Measurements from ENCODE around the gene ZNRF1. TPM values are rescaled to one million over a fixed set of nuclear protein-coding genes. Genes with fewer than 3 reads are reported as not detected.

ZNRF1 gene
- total and polyA plus RNA-seq, 2 donors (not counting 1 experiment from before 2014, with no cell fraction given): 0.27 to 0.76 TPM

DNA sequence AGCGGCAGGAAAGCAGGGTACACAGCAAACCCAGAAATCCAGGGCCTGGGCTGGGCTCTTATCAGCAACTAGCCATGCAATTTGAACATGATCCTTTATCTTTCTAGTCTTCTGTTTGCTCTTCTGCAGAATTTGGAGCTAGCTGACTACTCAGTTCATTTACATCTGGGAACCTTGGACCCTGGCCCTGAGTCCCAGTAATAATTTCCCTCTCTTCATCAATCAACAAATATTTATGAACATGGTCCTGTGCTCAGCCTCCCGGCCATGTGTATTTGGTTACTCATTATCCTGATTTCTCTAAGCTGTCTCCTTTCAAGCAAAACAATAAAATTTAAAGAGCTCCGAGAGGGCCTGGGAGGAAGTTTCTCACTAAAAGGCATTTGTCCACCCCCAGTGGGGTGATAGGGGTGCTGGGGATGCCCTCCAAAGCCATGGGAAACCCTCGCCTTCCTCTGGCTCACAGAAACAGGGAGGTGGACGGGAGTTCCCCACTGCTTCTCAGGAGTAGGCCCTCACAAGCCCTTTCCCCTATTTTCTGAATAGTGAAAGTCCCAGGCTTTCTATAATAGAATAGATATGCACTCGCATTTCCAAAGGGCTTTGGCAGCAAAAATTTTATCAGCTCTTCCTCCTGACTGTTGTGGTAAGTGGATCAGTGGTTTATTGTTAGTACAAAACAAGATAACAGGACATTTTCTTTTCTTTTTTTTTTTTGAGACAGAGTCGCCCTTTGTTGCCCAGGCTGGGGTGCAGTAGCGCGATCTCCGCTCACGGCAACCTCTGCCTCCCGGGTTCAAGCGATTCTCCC, 7.0 kb upstream of the ZNRF1 start:
- Histone ChIP-seq H3K9me3 (ENCODE audit: control extremely low read depth in 1 of 3, control insufficient read depth in 2 of 3, insufficient read depth in 1 of 3, low read length in 2 of 3) (no peaks in the 10 kb centered on the region), H3K9ac (ENCODE audit: low read length) (no peak overlapping the region), H3K27me3 (replicated peaks in 1 of 4; ENCODE audit: control extremely low read depth in 1 of 4, control insufficient read depth in 3 of 4, insufficient read depth in 4 of 4, low read length in 3 of 4) (peaks cover 0 to 17% (median 5%) of the 10 kb centered on the region in 4 experiments), H3K4me1 (ENCODE audit: control insufficient read depth in 2 of 2, insufficient read depth in 2 of 2, low read length in 2 of 2) (no peaks in the 10 kb centered on the region), H4K20me1 (ENCODE audit: control insufficient read depth, insufficient read depth, low read length, poor library complexity, severe bottlenecking) (no peaks in the 10 kb centered on the region), H2AFZ (ENCODE audit: insufficient read depth, low read depth, low read length, poor library complexity, severe bottlenecking) (no peak overlapping the region), H3K4me2 (replicated peaks; ENCODE audit: low read depth, low read length, poor library complexity, severe bottlenecking) (no peak overlapping the region), H3K79me2 (ENCODE audit: control insufficient read depth, insufficient read depth, low read length) (no peaks in the 10 kb centered on the region), H3K27ac (ENCODE audit: low read length in 2 of 2) (no peak overlapping the region), H3K4me3 (ENCODE audit: control extremely low read depth in 1 of 5, extremely low read depth in 1 of 5, insufficient read depth in 1 of 5, low read depth in 2 of 5, low read length in 4 of 5) (no peak overlapping the region), H3K36me3 (replicated peaks in 1 of 2; ENCODE audit: control extremely low read depth in 1 of 2, control insufficient read depth in 1 of 2, extremely low read depth in 1 of 2, insufficient read depth in 2 of 2, low read length in 1 of 2) (no peaks in the 10 kb centered on the region)
- H3K4me1 Mint-ChIP-seq: no peaks in the 10 kb centered on the region
- CTCF ChIA-PET: no interaction called here
- POLR2A ChIA-PET: no interaction called here
- TF ChIP-seq EZH2 (IDR thresholded peaks at IDR 0.05; ENCODE audit: borderline replicate concordance, insufficient read depth, low read depth, low read length, poor library complexity, severe bottlenecking): no peak
- TF ChIP-seq, protein P1, sequence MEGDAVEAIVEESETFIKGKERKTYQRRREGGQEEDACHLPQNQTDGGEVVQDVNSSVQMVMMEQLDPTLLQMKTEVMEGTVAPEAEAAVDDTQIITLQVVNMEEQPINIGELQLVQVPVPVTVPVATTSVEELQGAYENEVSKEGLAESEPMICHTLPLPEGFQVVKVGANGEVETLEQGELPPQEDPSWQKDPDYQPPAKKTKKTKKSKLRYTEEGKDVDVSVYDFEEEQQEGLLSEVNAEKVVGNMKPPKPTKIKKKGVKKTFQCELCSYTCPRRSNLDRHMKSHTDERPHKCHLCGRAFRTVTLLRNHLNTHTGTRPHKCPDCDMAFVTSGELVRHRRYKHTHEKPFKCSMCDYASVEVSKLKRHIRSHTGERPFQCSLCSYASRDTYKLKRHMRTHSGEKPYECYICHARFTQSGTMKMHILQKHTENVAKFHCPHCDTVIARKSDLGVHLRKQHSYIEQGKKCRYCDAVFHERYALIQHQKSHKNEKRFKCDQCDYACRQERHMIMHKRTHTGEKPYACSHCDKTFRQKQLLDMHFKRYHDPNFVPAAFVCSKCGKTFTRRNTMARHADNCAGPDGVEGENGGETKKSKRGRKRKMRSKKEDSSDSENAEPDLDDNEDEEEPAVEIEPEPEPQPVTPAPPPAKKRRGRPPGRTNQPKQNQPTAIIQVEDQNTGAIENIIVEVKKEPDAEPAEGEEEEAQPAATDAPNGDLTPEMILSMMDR (IDR thresholded peaks at IDR 0.05): no peak
- ATAC-seq (ENCODE audit: low read depth): no peak
- 85% methylated on average over 10 of the region's 13 CpGs for WGBS (ENCODE audit: insufficient coverage)
- DNase-seq: no peak
- H3K27me3 Mint-ChIP-seq: peaks cover 16% of the 10 kb centered on the region
- intact Hi-C loops (cut with micrococcal nuclease): no loop called here
- no peak overlapping the region for H3K27ac Mint-ChIP-seq
- no peak overlapping the region for H3K4me3 Mint-ChIP-seq
- no peaks in the 10 kb centered on the region for H3K9me3 Mint-ChIP-seq (ENCODE audit: insufficient read depth)

- Histone ChIP-seq H3K27me3 (replicated peaks in 1 of 4; ENCODE audit: control extremely low read depth in 1 of 4, control insufficient read depth in 3 of 4, insufficient read depth in 4 of 4, low read length in 3 of 4) (peaks cover 0 to 45% (median 15%) of the 10 kb centered on the region in 4 experiments), H3K4me3 (ENCODE audit: control extremely low read depth in 1 of 5, extremely low read depth in 1 of 5, insufficient read depth in 1 of 5, low read depth in 2 of 5, low read length in 4 of 5) (no peak overlapping the region), H4K20me1 (ENCODE audit: control insufficient read depth, insufficient read depth, low read length, poor library complexity, severe bottlenecking) (no peaks in the 10 kb centered on the region), H3K9ac (ENCODE audit: low read length) (no peak overlapping the region), H2AFZ (ENCODE audit: insufficient read depth, low read depth, low read length, poor library complexity, severe bottlenecking) (no peak overlapping the region), H3K36me3 (replicated peaks in 1 of 2; ENCODE audit: control extremely low read depth in 1 of 2, control insufficient read depth in 1 of 2, extremely low read depth in 1 of 2, insufficient read depth in 2 of 2, low read length in 1 of 2) (no peaks in the 10 kb centered on the region), H3K79me2 (ENCODE audit: control insufficient read depth, insufficient read depth, low read length) (no peaks in the 10 kb centered on the region), H3K27ac (ENCODE audit: low read length in 2 of 2) (no peak overlapping the region), H3K4me1 (ENCODE audit: control insufficient read depth in 2 of 2, insufficient read depth in 2 of 2, low read length in 2 of 2) (peaks cover 24 to 25% of the 10 kb centered on the region in 2 donors), H3K9me3 (ENCODE audit: control extremely low read depth in 1 of 3, control insufficient read depth in 2 of 3, insufficient read depth in 1 of 3, low read length in 2 of 3) (peaks cover 0 to 7% (median 0%) of the 10 kb centered on the region in 3 donors), H3K4me2 (replicated peaks; ENCODE audit: low read depth, low read length, poor library complexity, severe bottlenecking) (no peak overlapping the region)
- H3K27me3 Mint-ChIP-seq: peaks cover 27% of the 10 kb centered on the region
- DNase-seq (no peak), ATAC-seq (ENCODE audit: low read depth) (no peak)
- no peak overlapping the region for H3K27ac Mint-ChIP-seq
- TF ChIP-seq EZH2 (IDR thresholded peaks at IDR 0.05; ENCODE audit: borderline replicate concordance, insufficient read depth, low read depth, low read length, poor library complexity, severe bottlenecking): no peak
- TF ChIP-seq, protein P1 (IDR thresholded peaks at IDR 0.05): no peak
- peaks cover 17% of the 10 kb centered on the region for H3K4me1 Mint-ChIP-seq
- H3K9me3 Mint-ChIP-seq (ENCODE audit: insufficient read depth): no peaks in the 10 kb centered on the region
- intact Hi-C loops (cut with micrococcal nuclease): no loop called here
- CTCF ChIA-PET: interaction anchor here (1.5 to 4.1 kb wide), 3 partner anchors 10 to 115 kb away, joined by 5 to 32 read pairs (median 15); partner anchors contain the start of gene WDR59
- POLR2A ChIA-PET: no interaction called here
- WGBS (ENCODE audit: insufficient coverage): no CpG with 5 or more reads among the region's 1 CpG
- H3K4me3 Mint-ChIP-seq: no peak overlapping the region
These were observed 2.8 kb upstream of the ZNRF1 start for GRCh38 chr16:74995986-74996385.

Data from B cell (primary cell).